Karpas-422 (cell line): ENCODE measurements around the gene USH2A. TPM values are rescaled to one million over a fixed set of nuclear protein-coding genes. Genes with fewer than 3 reads are reported as not detected.
"Not testable (repeated sequence)": the region's sequence is repeated elsewhere in the genome, so short reads cannot be mapped to it uniquely, and the experiment has no call there.

Source experiments
- DNase-seq: peaks from one replicate; pipeline ENCODE4 v3.0.0-alpha.2; 2015
- H2AFZ ChIP-seq: fragments of 200-600 bp; sonication (generic); 2 replicates; pipeline ENCODE4 v1.6.1; 2014; ENCODE audit warnings: antibody characterized with exemption, low read length, mixed read lengths
- H3K27ac ChIP-seq: fragments of 200-600 bp; sonication (generic); 2 replicates; pipeline ENCODE4 v1.5.1; 2014; ENCODE audit warnings: mild to moderate bottlenecking, low read length, moderate library complexity
- H3K27me3 ChIP-seq: fragments of 200-600 bp; sonication (generic); 2 replicates; pipeline ENCODE4 v1.6.1; 2014; ENCODE audit warnings: low read length, mixed read lengths
- H3K36me3 ChIP-seq: fragments of 200-600 bp; sonication (generic); 2 replicates; pipeline ENCODE4 v1.6.1; 2014; ENCODE audit warnings: low read length, mixed read lengths; ENCODE audit not compliant: insufficient read depth
- H3K4me1 ChIP-seq: fragments of 200-600 bp; sonication (generic); 2 replicates; pipeline ENCODE4 v1.6.1; 2014; ENCODE audit warnings: mild to moderate bottlenecking, low read length, mixed read lengths
- H3K4me2 ChIP-seq: fragments of 200-600 bp; sonication (generic); 2 replicates; pipeline ENCODE4 v1.6.1; 2014; ENCODE audit warnings: low read length, low read depth, mild to moderate bottlenecking; ENCODE audit not compliant: poor library complexity, severe bottlenecking
- H3K4me3 ChIP-seq: fragments of 200-600 bp; sonication (generic); 2 replicates; pipeline ENCODE4 v1.5.1; 2014; ENCODE audit warnings: mild to moderate bottlenecking, antibody characterized with exemption, low read length, mixed read lengths
- H3K79me2 ChIP-seq: fragments of 200-600 bp; sonication (generic); 2 replicates; pipeline ENCODE4 v1.6.1; 2014; ENCODE audit warnings: mild to moderate bottlenecking, low read length, mixed read lengths
- H3K9ac ChIP-seq: fragments of 200-600 bp; sonication (generic); 2 replicates; pipeline ENCODE4 v1.6.0; 2014; ENCODE audit warnings: low read length
- H3K9me2 ChIP-seq: fragments of 200-600 bp; sonication (generic), shearing (Covaris generic); replicated peaks from 2 replicates; pipeline ENCODE4 v1.6.0; 2014; ENCODE audit warnings: mild to moderate bottlenecking, low read length, moderate library complexity; ENCODE audit not compliant: insufficient read depth
- H3K9me3 ChIP-seq: fragments of 300-700, 200-600 bp; sonication (generic); 2 replicates; pipeline ENCODE4 v1.6.1; 2014; ENCODE audit warnings: low read length, mixed read lengths
- H4K20me1 ChIP-seq: fragments of 200-600 bp; sonication (generic); 2 replicates; pipeline ENCODE4 v1.6.1; 2014; ENCODE audit warnings: mild to moderate bottlenecking, antibody characterized with exemption, low read length, low read depth; ENCODE audit not compliant: insufficient read depth
- total RNA-seq: library from RNA; depleted of rRNA; stranded (reverse); fragments of >200 nt; shearing (Covaris generic); gene quantifications from 2 replicates; pipeline ENCODE4 v1.2.3, GENCODE V29; 2014; ENCODE audit warnings: low replicate concordance

USH2A gene
- total RNA-seq, 1 experiment from 2014 or later = not detected

GRCh38 chr1:216173376-216173995 is 249.8 kb downstream of the USH2A start:
- Histone ChIP-seq H4K20me1 (no peaks in the 10 kb centered on the region), H3K4me2 (no peak overlapping the region), H2AFZ (no peak overlapping the region), H3K4me1 (no peaks in the 10 kb centered on the region), H3K36me3 (no peaks in the 10 kb centered on the region), H3K4me3 (no peak overlapping the region), H3K9me2 (no peaks in the 10 kb centered on the region), H3K27ac (no peak overlapping the region), H3K9ac (no peak overlapping the region), H3K79me2 (no peaks in the 10 kb centered on the region), H3K9me3 (no peaks in the 10 kb centered on the region), H3K27me3 (no peaks in the 10 kb centered on the region)
- DNase-seq = no peak

- Histone ChIP-seq H3K4me2 (no peak overlapping the region), H4K20me1 (no peaks in the 10 kb centered on the region), H3K9me3 (no peaks in the 10 kb centered on the region), H3K27me3 (no peaks in the 10 kb centered on the region), H3K4me3 (no peak overlapping the region), H3K4me1 (no peaks in the 10 kb centered on the region), H3K9me2 (no peaks in the 10 kb centered on the region), H3K79me2 (no peaks in the 10 kb centered on the region), H3K27ac (no peak overlapping the region), H3K9ac (no peak overlapping the region), H3K36me3 (no peaks in the 10 kb centered on the region), H2AFZ (no peak overlapping the region)
- no peak for DNase-seq
These were observed 253.9 kb downstream of the USH2A start for GRCh38 chr1:216169351-216169750.

GRCh38 chr1:216168546-216168945 is 254.7 kb downstream of the USH2A start:
- Histone ChIP-seq H3K9me3 (no peaks in the 10 kb centered on the region), H3K9ac (no peak overlapping the region), H3K36me3 (no peaks in the 10 kb centered on the region), H3K79me2 (no peaks in the 10 kb centered on the region), H3K4me1 (no peaks in the 10 kb centered on the region), H4K20me1 (no peaks in the 10 kb centered on the region), H3K4me2 (no peak overlapping the region), H2AFZ (no peak overlapping the region), H3K9me2 (no peaks in the 10 kb centered on the region; the same call in 1 of the 2 replicates), H3K27ac (no peak overlapping the region), H3K4me3 (no peak overlapping the region), H3K27me3 (no peaks in the 10 kb centered on the region)
- no peak for DNase-seq

GRCh38 chr1:216154063-216154462 is 269.2 kb downstream of the USH2A start:
- Histone ChIP-seq H3K4me3 (no peak overlapping the region), H3K36me3 (no peaks in the 10 kb centered on the region), H3K79me2 (no peaks in the 10 kb centered on the region), H3K9ac (no peak overlapping the region), H3K9me3 (no peaks in the 10 kb centered on the region), H3K4me2 (no peak overlapping the region), H3K27me3 (no peaks in the 10 kb centered on the region), H3K9me2 (no peaks in the 10 kb centered on the region), H3K27ac (no peak overlapping the region), H4K20me1 (no peaks in the 10 kb centered on the region), H3K4me1 (no peaks in the 10 kb centered on the region), H2AFZ (no peak overlapping the region)
- DNase-seq = no peak

GRCh38 chr1:216153130-216153529 is 270.1 kb downstream of the USH2A start:
- no peaks in the 10 kb centered on the region for H3K9me2 ChIP-seq
- no peak overlapping the region for H3K4me2 ChIP-seq
- no peaks in the 10 kb centered on the region for H4K20me1 ChIP-seq
- H3K36me3 ChIP-seq = no peaks in the 10 kb centered on the region
- no peaks in the 10 kb centered on the region for H3K4me1 ChIP-seq
- no peak overlapping the region for H3K4me3 ChIP-seq
- no peak overlapping the region for H3K27ac ChIP-seq
- no peaks in the 10 kb centered on the region for H3K9me3 ChIP-seq
- no peak overlapping the region for H2AFZ ChIP-seq
- H3K9ac ChIP-seq = no peak overlapping the region
- H3K27me3 ChIP-seq = no peaks in the 10 kb centered on the region
- DNase-seq = no peak
- H3K79me2 ChIP-seq = no peaks in the 10 kb centered on the region

- not testable (repeated sequence) for DNase-seq, H3K4me3 ChIP-seq, H3K9me2 ChIP-seq, H3K27me3 ChIP-seq, H3K36me3 ChIP-seq, H4K20me1 ChIP-seq, H3K9me3 ChIP-seq, H2AFZ ChIP-seq, H3K27ac ChIP-seq, H3K79me2 ChIP-seq, H3K9ac ChIP-seq, H3K4me2 ChIP-seq, H3K4me1 ChIP-seq
These were observed 277.7 kb downstream of the USH2A start for GRCh38 chr1:216145451-216146018.

- Histone ChIP-seq H3K9ac (no peak overlapping the region), H3K27me3 (no peaks in the 10 kb centered on the region), H4K20me1 (no peaks in the 10 kb centered on the region), H3K79me2 (no peaks in the 10 kb centered on the region), H3K27ac (no peak overlapping the region), H2AFZ (no peak overlapping the region), H3K4me3 (no peak overlapping the region), H3K9me3 (no peaks in the 10 kb centered on the region), H3K4me1 (no peaks in the 10 kb centered on the region), H3K36me3 (no peaks in the 10 kb centered on the region), H3K4me2 (no peak overlapping the region), H3K9me2 (no peaks in the 10 kb centered on the region)
- no peak for DNase-seq
These were observed 278.4 kb downstream of the USH2A start for GRCh38 chr1:216144661-216145450.

- H3K27ac ChIP-seq = no peak overlapping the region
- no peaks in the 10 kb centered on the region for H4K20me1 ChIP-seq
- no peaks in the 10 kb centered on the region for H3K36me3 ChIP-seq
- no peaks in the 10 kb centered on the region for H3K9me3 ChIP-seq
- H3K4me1 ChIP-seq = no peaks in the 10 kb centered on the region
- no peak overlapping the region for H3K4me3 ChIP-seq
- no peak overlapping the region for H3K4me2 ChIP-seq
- H3K9ac ChIP-seq = no peak overlapping the region
- H3K9me2 ChIP-seq = no peaks in the 10 kb centered on the region
- no peak overlapping the region for H2AFZ ChIP-seq
- no peaks in the 10 kb centered on the region for H3K27me3 ChIP-seq
- no peaks in the 10 kb centered on the region for H3K79me2 ChIP-seq
- DNase-seq = no peak
These were observed 280.3 kb downstream of the USH2A start for GRCh38 chr1:216142921-216143320.
